IMR-90 (cell line): ENCODE data around the gene TNS3. TPM values are rescaled to one million over a fixed set of nuclear protein-coding genes. Genes with fewer than 3 reads are reported as not detected.

Experiments used
- ATAC-seq: fragments of 200-7000 bp; cut with Tn5 transposase; 2 replicates; pipeline ENCODE4 v1.9.1; 2020; ENCODE audit warnings: low read depth, mild to moderate bottlenecking, moderate library complexity
- BruUV-seq: library from RNA; stranded (reverse); fragments of 400-500 nt; replicated peaks from 2 replicates; lab custom pipeline; 2021; lab: Mats Ljungman, UMichigan
- CTCF ChIA-PET: fragments of 300-600 bp; formaldehyde crosslinking; extraction: SDS; loops from one replicate; lab custom pipeline; 2021; ENCODE audit warnings: antibody characterized with exemption; lab: Yijun Ruan, JAX
- POLR2A ChIA-PET: fragments of 300-600 bp; sonication (Branson Sonifier 250); formaldehyde crosslinking; loops from one replicate; lab custom pipeline; 2022; ENCODE audit warnings: antibody characterized with exemption; ENCODE audit not compliant: unreplicated experiment; lab: Charles Lee
- DNase-seq: peaks from one replicate; pipeline ENCODE4 v3.0.0; 2013
- H2AFZ ChIP-seq: replicated peaks from 2 replicates; pipeline ENCODE3; 2013; ENCODE audit warnings: low read length, mild to moderate bottlenecking; ENCODE audit not compliant: poor library complexity
- H2AK5ac ChIP-seq: 2 replicates; pipeline ENCODE4 v1.6.1; 2013; ENCODE audit warnings: low read depth, low read length, inconsistent platforms
- H2AK9ac ChIP-seq: replicated peaks from 2 replicates; pipeline ENCODE3; 2013; ENCODE audit warnings: mild to moderate bottlenecking, low read depth, low read length, moderate library complexity; ENCODE audit not compliant: poor library complexity
- H2BK120ac ChIP-seq: 2 replicates; pipeline ENCODE4 v1.6.1; 2013; ENCODE audit warnings: low read depth, low read length, inconsistent platforms
- H2BK15ac ChIP-seq: 3 replicates; pipeline ENCODE4 v1.6.1; 2013; ENCODE audit warnings: low read depth, low read length, inconsistent platforms
- H2BK20ac ChIP-seq: 2 replicates; pipeline ENCODE4 v1.6.1; 2013; ENCODE audit warnings: low read depth, mild to moderate bottlenecking, inconsistent platforms, low read length, moderate library complexity
- H2BK5ac ChIP-seq: 2 replicates; pipeline ENCODE4 v1.6.1; 2013; ENCODE audit warnings: mild to moderate bottlenecking, low read depth, low read length, inconsistent platforms; ENCODE audit not compliant: poor library complexity, severe bottlenecking
- H3K14ac ChIP-seq: replicated peaks from 2 replicates; pipeline ENCODE4 v1.6.1; 2013; ENCODE audit warnings: low read depth, low read length, inconsistent platforms
- H3K18ac ChIP-seq: 2 replicates; pipeline ENCODE4 v1.6.1; 2013; ENCODE audit warnings: low read depth, low read length, control low read depth
- H3K23ac ChIP-seq: 2 replicates; pipeline ENCODE4 v1.6.1; 2013; ENCODE audit warnings: low read depth, low read length, inconsistent platforms
- H3K27ac ChIP-seq: 2 replicates; pipeline ENCODE4 v1.5.1; 2013; ENCODE audit warnings: mild to moderate bottlenecking, control low read depth, low read length; ENCODE audit not compliant: insufficient read depth
- H3K27me3 ChIP-seq: 2 replicates; pipeline ENCODE4 v1.6.1; 2013; ENCODE audit warnings: low read length; ENCODE audit not compliant: control insufficient read depth, insufficient read depth
- H3K36me3 ChIP-seq: 2 replicates; pipeline ENCODE4 v1.6.1; 2013; ENCODE audit warnings: low read length, mixed read lengths; ENCODE audit not compliant: control insufficient read depth, insufficient read depth
- H3K4ac ChIP-seq: 2 replicates; pipeline ENCODE4 v1.6.1; 2013; ENCODE audit warnings: low read depth, low read length, inconsistent platforms
- H3K4me1 ChIP-seq: 2 replicates; pipeline ENCODE4 v1.6.1; 2013; ENCODE audit warnings: low read length, mixed read lengths; ENCODE audit not compliant: control insufficient read depth, insufficient read depth
- H3K4me2 ChIP-seq: 2 replicates; pipeline ENCODE4 v1.6.1; 2013; ENCODE audit warnings: low read depth, mild to moderate bottlenecking, control low read depth, low read length, moderate library complexity
- H3K4me3 ChIP-seq: 2 replicates; pipeline ENCODE4 v1.5.1; 2013; ENCODE audit warnings: low read depth, mild to moderate bottlenecking, control low read depth, low read length, moderate library complexity; ENCODE audit not compliant: insufficient read depth
- H3K56ac ChIP-seq: 2 replicates; pipeline ENCODE4 v1.6.1; 2013; ENCODE audit warnings: low read length, inconsistent platforms; ENCODE audit not compliant: insufficient read depth; ENCODE audit errors: extremely low read depth
- H3K79me1 ChIP-seq, 2 experiments: 2 replicates each; pipeline ENCODE4 v1.6.1; 2013; ENCODE audit warnings: low read length in 2 of 2, inconsistent platforms in 1 of 2, low read depth in 1 of 2
- H3K9ac ChIP-seq: 2 replicates; pipeline ENCODE4 v1.6.1; 2013; ENCODE audit warnings: low read depth, low read length, control low read depth
- H3K9me1 ChIP-seq: 2 replicates; pipeline ENCODE4 v1.6.1; 2013; ENCODE audit warnings: low read length, inconsistent platforms; ENCODE audit not compliant: insufficient read depth
- H3K9me3 ChIP-seq: 2 replicates; pipeline ENCODE4 v1.6.1; 2013; ENCODE audit warnings: low read length; ENCODE audit not compliant: control insufficient read depth, insufficient read depth
- H4K20me1 ChIP-seq: 2 replicates; pipeline ENCODE4 v1.6.1; 2013; ENCODE audit warnings: low read length, inconsistent platforms; ENCODE audit not compliant: insufficient read depth
- H4K5ac ChIP-seq: 2 replicates; pipeline ENCODE4 v1.6.1; 2013; ENCODE audit warnings: mild to moderate bottlenecking, low read depth, low read length, control low read depth
- H4K8ac ChIP-seq, 2 experiments: 2 replicates each; pipeline ENCODE4 v1.6.1; 2013; ENCODE audit warnings: low read depth in 2 of 2, low read length in 2 of 2, control low read depth in 1 of 2, inconsistent platforms in 1 of 2
- H4K91ac ChIP-seq: 2 replicates; pipeline ENCODE4 v1.6.1; 2013; ENCODE audit warnings: low read depth, low read length, inconsistent platforms; ENCODE audit not compliant: insufficient read depth
- CHD1 ChIP-seq: IDR thresholded peaks from 2 replicates; pipeline ENCODE4 v1.6.1; 2012; ENCODE audit warnings: low read depth, low read length, improper control_type of control experiment
- POLR2A ChIP-seq: IDR thresholded peaks from 2 replicates; pipeline ENCODE4 v1.6.1; 2012; ENCODE audit warnings: mild to moderate bottlenecking, low read depth, low read length
- WGBS, 2 experiments: methylation state at CpG; one replicate each; pipeline versions ENCODE4 v1.1.5 to v1.1.7; 2013; ENCODE audit warnings: missing lambda C conversion rate in 2 of 2; ENCODE audit not compliant: insufficient read length in 1 of 2; ENCODE audit errors: extremely low coverage in 2 of 2; 5-methylcytosine and 5-hydroxymethylcytosine counted together
- dilution Hi-C: fragments of 300-500 bp; cut with HindIII; formaldehyde crosslinking; loops from one replicate; pipeline ENCODE4 v1.14.3; 2018; ENCODE audit warnings: low sequenced_read_pairs; ENCODE audit not compliant: unreplicated experiment
- in situ Hi-C: fragments of 300-500 bp; cut with MboI; formaldehyde crosslinking; loops from 3 replicates; pipeline ENCODE4 v1.14.3; 2019; ENCODE audit warnings: low sequenced_read_pairs, inconsistent platforms, mixed read lengths
- intact Hi-C: fragments of 100-400 bp; cut with micrococcal nuclease; formaldehyde crosslinking; loops from 2 replicates; pipeline ENCODE4 v1.10.0; 2022
- polyA plus RNA-seq, 3 experiments: library from polyadenylated mRNA; depleted of rRNA; stranded (reverse); fragments of >200 nt; gene quantifications; 2 replicates each; pipeline ENCODE4 v1.2.3, GENCODE V29; 2012; ENCODE audit warnings: low replicate concordance in 1 of 3
- total RNA-seq: library from RNA; depleted of rRNA; stranded (reverse); fragments of >200 nt; gene quantifications from 2 replicates; pipeline ENCODE4 v1.2.3, GENCODE V29; 2012

Gene TNS3
- total and polyA plus RNA-seq, 2 of the 4 experiments (the other 2 are of a cell fraction): 64.3 to 79.2 TPM

DNA sequence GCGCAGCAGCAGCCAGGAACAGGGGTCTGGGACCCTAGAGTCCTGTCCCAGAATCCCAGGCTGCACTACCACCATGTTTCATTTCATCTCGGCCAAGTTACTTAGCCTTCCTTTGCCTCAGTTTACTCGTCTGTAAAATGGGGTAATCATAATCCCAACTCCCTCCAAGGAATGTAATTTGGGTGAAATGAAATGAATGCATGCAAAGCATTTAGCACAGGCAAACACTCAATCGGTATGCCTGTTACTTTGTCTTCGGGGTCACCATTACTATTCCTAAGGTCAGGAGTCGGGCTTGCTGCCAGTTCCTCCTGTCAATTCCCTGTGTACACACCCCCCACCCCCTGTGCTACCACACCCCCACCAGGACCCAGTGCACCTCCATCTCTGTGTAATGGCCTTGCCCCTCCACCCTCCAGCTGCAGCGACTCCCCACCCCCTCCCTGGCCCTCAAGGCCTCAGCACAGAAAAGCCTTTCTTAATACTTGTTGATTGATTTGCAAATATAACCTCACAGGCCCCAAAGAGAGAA lies 1.7 kb downstream of the TNS3 start:
- Histone ChIP-seq H4K8ac (peak overlapping the region in 1 of 2 experiments; percentile 48; a peak in 3 of 4 replicates), H2BK120ac (peak overlapping the region; percentile 95), H3K79me1 (peaks cover 20 to 58% of the 10 kb centered on the region in 2 experiments), H3K4me3 (peak overlapping the region; percentile 79), H3K14ac (peak overlapping the region; percentile 98; the same call in 1 of the 2 replicates), H3K9ac (peak overlapping the region; percentile 96; the same call in 1 of the 2 replicates), H3K9me1 (peaks cover 31% of the 10 kb centered on the region), H3K36me3 (peaks cover 6% of the 10 kb centered on the region), H3K23ac (peak overlapping the region; percentile 97), H3K18ac (peak overlapping the region; percentile 36; the same call in 1 of the 2 replicates), H3K56ac (peak overlapping the region; percentile 95; the same call in 1 of the 2 replicates), H3K4ac (peak overlapping the region; percentile 97), H4K20me1 (no peaks in the 10 kb centered on the region; the same call in 1 of the 2 replicates), H4K91ac (peak overlapping the region; percentile 98), H2AFZ (no peak overlapping the region), H3K27ac (peak overlapping the region; percentile 58), H3K4me1 (peaks cover 44% of the 10 kb centered on the region), H3K27me3 (no peaks in the 10 kb centered on the region), H3K9me3 (no peaks in the 10 kb centered on the region), H3K4me2 (peak overlapping the region; percentile 78), H2AK5ac (peak overlapping the region; percentile 1; the same call in 1 of the 2 replicates), H2BK15ac (peak overlapping the region; percentile 12; the same call in 1 of the 3 replicates), H2AK9ac (no peak overlapping the region), H2BK20ac (peak overlapping the region; percentile 59), H4K5ac (peak overlapping the region; percentile 10; the same call in 1 of the 2 replicates), H2BK5ac (peak overlapping the region; percentile 89)
- no peak for TF ChIP-seq POLR2A
- TF ChIP-seq CHD1: no peak
- dilution Hi-C loops: no loop called here
- DNase-seq: peak; percentile 60
- POLR2A ChIA-PET: interaction anchor here (1.1 kb wide), 1 partner anchor 49 kb away, joined by 16 read pairs; no protein-coding TSS in a partner anchor
- ATAC-seq: no peak
- 52% methylated on average over 3 of the region's 7 CpGs; no CpG with 5 or more reads in 1 of the 2 experiments for WGBS, 2 experiments
- BruUV-seq: no TSS peak
- in situ Hi-C loops: loop anchor here (10.0 kb wide), 1 partner anchor 235 kb away; no protein-coding TSS in a partner anchor
- CTCF ChIA-PET: no interaction called here
- intact Hi-C loops: loop anchor here (2.0 to 10.0 kb wide), 5 partner anchors 25 to 365 kb away; partner anchors contain the start of gene PKD1L1
